Activated B cell treated with CpG ODN at 0.5 μM for 24 hours (primary cell): ENCODE data around the gene GET4. TPM values are rescaled to one million over a fixed set of nuclear protein-coding genes. Genes with fewer than 3 reads are reported as not detected.
"Not testable (repeated sequence)": the region's sequence is repeated elsewhere in the genome, so short reads cannot be mapped to it uniquely, and the experiment has no call there.

Source experiments
- ATAC-seq: fragments of 200-7000 bp; cut with Tn5 transposase; one replicate; pipeline ENCODE4 v1.10.0; 2021; ENCODE audit warnings: low read depth, mild to moderate bottlenecking, moderate library complexity
- CTCF ChIA-PET: fragments of 350-600 bp; sonication (Branson Sonifier 250); formaldehyde crosslinking; loops from one replicate; lab custom pipeline; 2021; ENCODE audit warnings: antibody characterized with exemption; lab: Charles Lee
- POLR2A ChIA-PET: fragments of 350-600 bp; sonication (Branson Sonifier 250); formaldehyde crosslinking; loops from one replicate; lab custom pipeline; 2021; ENCODE audit warnings: antibody characterized with exemption; lab: Charles Lee
- DNase-seq: peaks from one replicate; pipeline ENCODE4 v3.0.0; 2022
- H3K27ac Mint-ChIP-seq: one replicate; pipeline ENCODE4 v1.8.0; 2020; ENCODE audit warnings: mixed read lengths
- H3K27me3 Mint-ChIP-seq: one replicate; pipeline ENCODE4 v1.8.0; 2021; ENCODE audit warnings: mixed read lengths
- H3K36me3 Mint-ChIP-seq: one replicate; pipeline ENCODE4 v1.8.0; 2021; ENCODE audit warnings: low read depth, mixed read lengths
- H3K4me1 Mint-ChIP-seq: one replicate; pipeline ENCODE4 v1.8.0; 2021; ENCODE audit warnings: mixed read lengths
- H3K4me3 Mint-ChIP-seq: one replicate; pipeline ENCODE4 v1.8.0; 2020; ENCODE audit warnings: mild to moderate bottlenecking, mixed read lengths
- H3K9me3 Mint-ChIP-seq: one replicate; pipeline ENCODE4 v1.8.0; 2020; ENCODE audit warnings: mixed read lengths
- intact Hi-C: fragments of 100-400 bp; cut with micrococcal nuclease; formaldehyde crosslinking; loops from one replicate; pipeline ENCODE4 v1.15.1; 2024
- total RNA-seq: library from RNA; stranded (reverse); gene quantifications from 2 replicates; pipeline ENCODE4 v1.2.3, GENCODE V29; 2022
- TF ChIP-seq, protein P1 (sequence below): fragments of 200-600 bp; IDR thresholded peaks from one replicate; pipeline ENCODE4 v1.8.0; 2022; ENCODE audit warnings: antibody characterized with exemption, mild to moderate bottlenecking

GET4 gene
- total RNA-seq, 1 donor from 2014 or later: 41.4 TPM

DNA sequence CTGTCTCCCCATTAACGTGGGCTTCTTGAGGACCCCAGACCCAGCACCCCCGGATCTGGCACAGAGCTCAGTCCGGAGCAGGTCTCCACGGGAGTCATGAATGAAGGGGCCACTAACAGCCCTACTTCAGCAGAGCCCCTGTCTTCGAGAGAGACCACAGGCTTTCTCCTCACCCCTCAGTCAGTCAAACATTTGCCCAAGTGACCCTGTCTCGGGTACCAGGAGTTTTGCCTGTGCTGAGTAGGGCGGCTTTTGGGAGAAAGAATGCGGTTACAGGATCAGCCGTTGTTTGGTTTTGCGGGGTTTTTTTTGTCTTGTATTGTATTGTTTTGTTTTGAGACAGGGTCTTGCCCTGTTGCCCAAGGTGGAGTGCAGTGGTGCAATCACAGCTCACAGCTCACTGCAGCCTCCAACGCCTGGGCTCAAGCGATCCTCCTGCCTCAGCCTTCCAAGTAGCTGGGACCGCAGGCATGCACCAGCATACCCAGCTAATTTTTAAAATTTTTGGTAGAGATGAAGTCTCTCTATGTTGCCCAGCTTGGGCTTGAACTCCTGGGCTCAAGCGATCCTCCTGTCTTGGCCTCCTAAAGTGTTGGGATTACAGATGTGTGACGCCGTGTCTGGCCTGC is 61.6 kb downstream of the GET4 start:
- DNase-seq: no peak
- Mint-ChIP-seq H3K4me3 (peak overlapping the region; percentile 2), H3K27ac (peak overlapping the region; percentile 41), H3K4me1 (peaks cover 25% of the 10 kb centered on the region), H3K36me3 (no peaks in the 10 kb centered on the region), H3K9me3 (peaks cover 3% of the 10 kb centered on the region), H3K27me3 (peaks cover 6% of the 10 kb centered on the region)
- no peak for ATAC-seq
- intact Hi-C loops: loop anchor here (2.0 kb wide), 1 partner anchor 13 kb away; no protein-coding TSS in a partner anchor
- CTCF ChIA-PET: no interaction called here
- POLR2A ChIA-PET: interaction anchor here (0.6 to 2.0 kb wide), 3 partner anchors 15 to 37 kb away, joined by 3 to 10 read pairs (median 4); partner anchors contain the start of gene COX19
- TF ChIP-seq, protein P1, sequence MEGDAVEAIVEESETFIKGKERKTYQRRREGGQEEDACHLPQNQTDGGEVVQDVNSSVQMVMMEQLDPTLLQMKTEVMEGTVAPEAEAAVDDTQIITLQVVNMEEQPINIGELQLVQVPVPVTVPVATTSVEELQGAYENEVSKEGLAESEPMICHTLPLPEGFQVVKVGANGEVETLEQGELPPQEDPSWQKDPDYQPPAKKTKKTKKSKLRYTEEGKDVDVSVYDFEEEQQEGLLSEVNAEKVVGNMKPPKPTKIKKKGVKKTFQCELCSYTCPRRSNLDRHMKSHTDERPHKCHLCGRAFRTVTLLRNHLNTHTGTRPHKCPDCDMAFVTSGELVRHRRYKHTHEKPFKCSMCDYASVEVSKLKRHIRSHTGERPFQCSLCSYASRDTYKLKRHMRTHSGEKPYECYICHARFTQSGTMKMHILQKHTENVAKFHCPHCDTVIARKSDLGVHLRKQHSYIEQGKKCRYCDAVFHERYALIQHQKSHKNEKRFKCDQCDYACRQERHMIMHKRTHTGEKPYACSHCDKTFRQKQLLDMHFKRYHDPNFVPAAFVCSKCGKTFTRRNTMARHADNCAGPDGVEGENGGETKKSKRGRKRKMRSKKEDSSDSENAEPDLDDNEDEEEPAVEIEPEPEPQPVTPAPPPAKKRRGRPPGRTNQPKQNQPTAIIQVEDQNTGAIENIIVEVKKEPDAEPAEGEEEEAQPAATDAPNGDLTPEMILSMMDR: no peak

DNA sequence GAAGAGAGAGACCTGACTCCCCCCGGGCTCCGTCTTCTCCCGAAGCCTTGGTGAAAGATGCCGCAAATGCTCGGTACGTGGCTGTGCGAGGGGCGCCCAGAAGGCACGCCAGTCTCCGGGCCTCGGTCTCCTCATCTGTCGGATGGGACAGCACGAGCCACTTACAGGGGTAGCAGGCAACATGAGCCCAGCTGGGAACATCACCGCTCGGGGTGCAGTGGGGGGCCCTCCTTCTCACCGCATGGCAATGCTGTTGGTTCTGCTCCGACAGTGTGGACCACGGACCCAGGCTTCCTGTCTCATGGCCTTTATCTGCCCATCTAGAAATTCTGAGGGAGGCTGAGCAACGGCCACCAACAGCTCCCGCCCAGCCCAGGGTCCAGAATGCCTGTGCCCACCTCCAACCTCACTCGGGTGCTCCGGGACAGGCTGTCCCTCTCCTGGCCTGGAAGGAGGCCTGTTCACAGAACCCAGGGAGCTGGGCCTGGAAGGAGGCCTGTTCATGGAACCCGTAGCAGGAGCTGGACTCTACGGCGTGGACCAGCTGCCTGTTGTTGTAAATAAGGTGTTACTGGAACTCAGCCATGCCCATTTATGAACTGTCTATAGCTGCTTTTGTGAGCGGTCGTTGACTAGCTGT is 62.3 kb downstream of the GET4 start:
- Mint-ChIP-seq H3K27ac (no peak overlapping the region), H3K36me3 (no peaks in the 10 kb centered on the region), H3K4me1 (peaks cover 25% of the 10 kb centered on the region), H3K27me3 (peaks cover 6% of the 10 kb centered on the region), H3K4me3 (no peak overlapping the region), H3K9me3 (peaks cover 3% of the 10 kb centered on the region)
- intact Hi-C loops: no loop called here
- ChIA-PET CTCF (no interaction called here), POLR2A (interaction anchor here (1.0 to 2.0 kb wide), 3 partner anchors 15 to 28 kb away, joined by 3 to 10 read pairs (median 4); no protein-coding TSS in a partner anchor)
- no peak for ATAC-seq
- DNase-seq: no peak
- TF ChIP-seq, protein P1: no peak

DNA sequence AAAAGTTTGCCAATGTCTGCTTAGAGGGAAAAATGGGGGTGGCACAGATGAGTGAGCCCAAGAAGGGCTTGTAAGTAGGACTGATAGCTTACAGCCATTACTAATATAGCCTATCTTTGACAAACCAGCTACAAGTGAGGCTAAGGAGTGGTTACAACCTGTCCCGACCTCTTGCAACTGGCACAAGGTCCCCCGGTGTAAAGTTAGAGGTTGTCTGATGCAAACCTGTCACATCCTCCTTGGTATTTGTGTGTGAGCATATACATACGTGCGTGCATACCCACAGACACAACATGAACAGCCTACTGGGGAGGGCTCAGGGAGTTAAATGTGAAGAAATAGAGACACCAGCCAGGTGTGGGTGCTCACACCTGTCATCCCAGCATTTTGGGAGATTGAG is 63.5 kb downstream of the GET4 start:
- H3K27me3 Mint-ChIP-seq: peaks cover 6% of the 10 kb centered on the region

DNA sequence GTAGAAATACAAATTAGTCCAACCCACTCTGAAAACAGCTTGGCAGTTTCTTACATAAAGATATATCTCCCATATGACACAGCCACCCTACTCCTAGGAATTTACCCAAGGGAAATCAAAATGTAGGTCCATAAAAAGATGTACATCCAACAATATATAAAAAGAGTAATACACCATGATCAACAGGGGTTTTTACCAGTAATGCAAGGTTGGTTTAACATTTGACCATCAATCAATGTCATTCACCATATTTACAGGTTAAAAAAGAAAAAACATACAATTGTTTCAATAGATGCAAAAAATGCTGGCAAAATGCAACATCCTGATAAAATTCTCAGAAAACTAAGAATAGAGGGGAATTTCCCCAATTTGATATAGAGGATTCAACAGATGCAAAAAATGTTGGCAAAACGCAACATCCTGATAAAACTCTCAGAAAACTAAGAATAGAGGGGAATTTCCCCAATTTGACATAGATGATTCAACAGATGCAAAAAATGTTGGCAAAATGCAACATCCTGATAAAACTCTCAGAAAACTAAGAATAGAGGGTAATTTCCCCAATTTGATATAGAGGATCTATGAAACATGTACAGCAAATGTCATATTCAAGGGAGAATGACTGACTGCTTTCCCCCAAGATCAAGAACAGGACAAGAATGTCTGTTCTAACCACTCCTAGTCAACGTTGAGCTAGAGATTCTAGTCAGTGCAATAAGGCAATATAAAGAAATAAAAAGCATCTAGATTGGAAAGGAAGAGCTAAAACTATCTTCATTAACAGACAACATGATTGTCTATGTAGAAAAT is 64.5 kb downstream of the GET4 start:
- intact Hi-C loops: no loop called here
- Mint-ChIP-seq H3K36me3 (no peaks in the 10 kb centered on the region), H3K27me3 (peaks cover 6% of the 10 kb centered on the region), H3K9me3 (peaks cover 3% of the 10 kb centered on the region), H3K4me3 (no peak overlapping the region), H3K4me1 (peaks cover 23% of the 10 kb centered on the region), H3K27ac (no peak overlapping the region)
- POLR2A ChIA-PET: interaction anchor here (0.6 to 0.7 kb wide), 3 partner anchors 16 to 30 kb away, joined by 3 to 5 read pairs (median 3); no protein-coding TSS in a partner anchor
- no peak for DNase-seq
- ATAC-seq: no peak
- CTCF ChIA-PET: interaction anchor here (1.0 kb wide), 1 partner anchor 198 kb away, joined by 5 read pairs; no protein-coding TSS in a partner anchor
- TF ChIP-seq, protein P1: no peak

More for the DNA sequence above, 63.5 kb downstream of the GET4 start:
- DNase-seq: no peak
- intact Hi-C loops: no loop called here
- Mint-ChIP-seq H3K4me3 (no peak overlapping the region), H3K9me3 (peaks cover 3% of the 10 kb centered on the region), H3K27ac (no peak overlapping the region), H3K4me1 (peaks cover 25% of the 10 kb centered on the region), H3K36me3 (no peaks in the 10 kb centered on the region)
- ChIA-PET POLR2A (interaction anchor here (1.3 to 2.0 kb wide), 2 partner anchors 17 to 30 kb away, joined by 3 to 4 read pairs; no protein-coding TSS in a partner anchor), CTCF (interaction anchor here (1.0 kb wide), 1 partner anchor 199 kb away, joined by 5 read pairs; no protein-coding TSS in a partner anchor)
- TF ChIP-seq, protein P1: no peak
- ATAC-seq: no peak

DNA sequence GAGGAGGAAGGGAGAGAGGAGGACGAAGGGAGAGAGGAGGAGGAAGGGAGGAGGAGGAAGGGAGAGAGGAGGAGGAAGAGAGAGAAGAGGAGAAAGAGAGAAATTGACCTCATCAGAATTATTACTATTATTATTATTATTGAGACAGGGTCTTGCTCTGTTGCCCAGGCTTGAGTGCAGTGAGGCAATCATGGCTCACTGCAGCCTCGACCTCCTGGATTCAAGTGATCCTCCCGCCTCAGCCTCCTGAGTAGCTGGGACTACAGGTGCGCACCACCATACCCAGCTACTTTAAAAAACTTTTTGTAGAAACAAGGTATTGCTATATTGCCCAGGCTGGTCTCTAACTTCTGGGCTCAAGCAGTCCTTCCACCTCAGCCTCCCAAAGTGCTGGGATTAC is 67.4 kb downstream of the GET4 start:
- H3K4me3 Mint-ChIP-seq, H3K27me3 Mint-ChIP-seq, intact Hi-C loops, DNase-seq, POLR2A ChIA-PET, CTCF ChIA-PET, H3K36me3 Mint-ChIP-seq, H3K9me3 Mint-ChIP-seq, H3K27ac Mint-ChIP-seq, ATAC-seq: not testable (repeated sequence)
- H3K4me1 Mint-ChIP-seq: peaks cover 15% of the 10 kb centered on the region
